IPS-18c (cell line): Measurements from ENCODE around the gene AVL9.
"Not testable (repeated sequence)": the region's sequence is repeated elsewhere in the genome, so short reads cannot be mapped to it uniquely, and the experiment has no call there.

Source experiments
- H3K4me3 ChIP-seq: 2 replicates; pipeline ENCODE4 v1.7.0; 2013; ENCODE audit warnings: low read depth, mild to moderate bottlenecking, low read length, moderate library complexity; ENCODE audit not compliant: insufficient read depth
- H3K9me3 ChIP-seq: one replicate; pipeline ENCODE4 v1.6.1; 2013; ENCODE audit warnings: mild to moderate bottlenecking, low read length, moderate library complexity; ENCODE audit not compliant: control insufficient read depth, insufficient read depth

The AVL9 gene

DNA sequence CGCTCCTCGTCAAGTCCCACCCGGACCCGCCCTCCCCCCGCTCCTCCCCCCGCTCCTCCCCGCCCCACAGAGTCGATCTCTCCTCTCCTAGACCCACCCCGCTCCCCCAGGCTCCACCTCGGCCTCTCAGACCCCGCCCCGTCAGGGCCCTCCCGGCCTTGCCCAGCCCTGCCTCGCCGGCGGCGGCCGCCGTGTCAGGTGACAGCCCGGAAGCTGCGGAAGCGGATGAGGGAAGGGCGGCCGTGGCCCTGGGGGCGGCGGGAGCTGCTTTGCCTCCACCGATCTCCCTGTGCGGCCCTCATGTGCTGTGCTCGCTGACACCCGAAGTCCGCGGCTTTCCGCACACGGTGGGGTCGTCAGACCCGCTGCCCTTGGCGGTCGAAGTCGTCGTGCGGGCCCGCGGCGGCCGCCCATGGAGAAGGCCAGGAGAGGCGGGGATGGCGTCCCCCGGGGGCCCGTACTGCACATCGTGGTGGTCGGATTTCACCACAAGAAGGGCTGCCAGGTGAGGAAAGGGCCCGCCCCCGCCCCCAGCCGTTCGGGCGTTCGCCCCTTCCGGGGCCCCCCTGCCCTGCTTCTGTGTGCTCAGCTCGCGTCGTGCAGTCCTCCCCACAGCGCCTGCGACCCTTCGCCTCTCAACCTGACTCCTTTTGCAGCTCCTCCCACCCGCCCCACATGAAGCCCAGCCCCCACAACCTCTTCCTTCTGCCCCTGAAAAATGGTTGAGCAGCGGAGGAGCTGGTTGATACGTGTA is at the start of gene AVL9:
Gene AVL9 (plus strand): TSS at position 192 of the 754 bp plus-strand sequence. CDS start 221 bp downstream, at position 413.
- Histone ChIP-seq H3K4me3 (peak within 1 kb of the TSS; percentile 94), H3K9me3 (no peaks in the 10 kb centered on the region)

DNA sequence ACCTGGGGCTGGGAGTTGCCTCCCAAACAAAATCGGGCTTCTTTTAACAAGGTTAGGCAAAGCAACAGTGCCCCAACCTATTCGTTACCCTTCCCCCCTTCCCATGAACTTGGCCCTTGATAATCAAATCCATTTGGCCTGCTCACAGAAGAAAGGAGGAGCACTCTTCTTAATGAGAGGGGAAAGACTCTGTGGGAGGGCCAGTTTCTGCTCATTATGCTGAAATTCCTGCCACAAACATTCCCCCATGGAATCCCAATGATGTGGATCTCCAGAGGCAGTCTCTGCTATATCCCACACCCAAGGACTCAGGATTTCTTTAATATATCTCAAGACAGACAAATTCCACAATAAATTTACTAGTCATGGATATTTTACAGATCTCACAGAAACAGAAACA is 48.1 kb upstream of the AVL9 start:
- H3K9me3 ChIP-seq, result no peaks in the 10 kb centered on the region
- no peak overlapping the region for H3K4me3 ChIP-seq

DNA sequence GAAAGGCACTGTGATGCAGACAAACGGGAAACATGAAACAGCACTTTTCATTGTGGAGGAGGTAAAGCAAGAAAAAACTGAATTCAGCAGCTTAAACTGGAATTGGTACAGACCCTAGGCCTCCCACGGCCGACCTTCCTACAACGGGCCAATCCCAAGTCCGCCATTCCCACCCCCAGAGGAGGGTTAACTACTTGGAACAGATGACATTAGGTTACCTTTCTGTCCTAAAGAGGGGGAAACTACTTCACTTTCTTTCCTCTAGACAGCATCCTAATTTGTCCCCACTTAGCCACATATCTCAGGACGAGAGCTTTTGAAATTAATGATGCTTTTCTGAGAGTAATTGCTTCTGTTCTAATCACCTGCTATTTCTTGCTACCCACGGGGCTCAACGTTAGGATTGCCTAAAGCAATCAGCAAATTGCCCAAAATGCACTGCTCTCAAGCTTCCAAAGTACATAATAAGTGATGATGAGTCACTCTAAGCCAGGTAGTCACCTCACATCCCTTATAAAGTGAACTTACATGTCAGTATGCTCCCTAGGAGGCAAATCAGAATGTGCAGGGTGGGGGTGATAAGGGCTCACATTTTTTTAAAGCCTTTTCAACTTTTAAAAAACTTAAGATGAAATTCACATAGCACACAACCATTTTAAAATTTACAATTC is 41.8 kb upstream of the AVL9 start:
- Histone ChIP-seq H3K4me3 (no peak overlapping the region), H3K9me3 (no peaks in the 10 kb centered on the region)

DNA sequence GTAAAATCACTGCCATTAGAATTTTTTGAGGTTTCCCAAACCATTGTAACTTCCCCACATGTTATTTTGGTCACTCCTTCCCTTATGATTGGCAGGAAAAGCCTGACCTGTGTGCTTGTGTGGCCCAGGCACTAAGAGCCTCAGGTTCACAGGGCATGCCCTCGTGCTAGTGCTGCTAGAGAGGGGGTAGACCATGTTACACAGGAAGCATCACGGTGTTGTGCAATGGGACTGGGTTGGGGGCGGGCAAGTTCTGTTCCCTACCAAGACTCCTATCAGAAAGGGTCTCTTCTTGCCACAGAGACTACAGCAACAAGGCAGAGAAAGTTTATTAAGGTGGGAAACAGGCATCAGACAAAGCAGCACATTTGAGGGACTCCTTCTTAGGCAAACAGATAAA is 37.3 kb upstream of the AVL9 start:
- Histone ChIP-seq H3K9me3 (no peaks in the 10 kb centered on the region), H3K4me3 (no peak overlapping the region)

DNA sequence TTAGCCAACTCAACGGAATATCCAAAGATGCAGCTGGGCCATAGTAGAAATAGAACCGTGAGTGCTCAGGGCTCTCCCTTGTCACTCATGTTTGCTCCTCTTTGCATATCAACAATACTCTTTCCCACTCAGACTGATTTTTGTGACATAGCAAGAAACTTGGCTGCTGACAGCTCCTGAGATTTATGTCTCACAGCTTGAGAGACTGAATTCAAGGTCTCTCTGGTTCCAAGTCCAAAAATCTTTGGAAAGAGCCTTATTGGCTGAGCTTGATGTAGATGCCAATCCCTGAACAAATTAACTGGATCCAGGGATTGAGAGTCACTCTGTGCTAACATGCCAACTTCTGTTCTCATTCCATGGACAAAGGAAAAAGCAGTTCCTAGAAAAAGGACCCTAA is 35.5 kb upstream of the AVL9 start:
- no peak overlapping the region for H3K4me3 ChIP-seq
- peaks cover 2% of the 10 kb centered on the region for H3K9me3 ChIP-seq

DNA sequence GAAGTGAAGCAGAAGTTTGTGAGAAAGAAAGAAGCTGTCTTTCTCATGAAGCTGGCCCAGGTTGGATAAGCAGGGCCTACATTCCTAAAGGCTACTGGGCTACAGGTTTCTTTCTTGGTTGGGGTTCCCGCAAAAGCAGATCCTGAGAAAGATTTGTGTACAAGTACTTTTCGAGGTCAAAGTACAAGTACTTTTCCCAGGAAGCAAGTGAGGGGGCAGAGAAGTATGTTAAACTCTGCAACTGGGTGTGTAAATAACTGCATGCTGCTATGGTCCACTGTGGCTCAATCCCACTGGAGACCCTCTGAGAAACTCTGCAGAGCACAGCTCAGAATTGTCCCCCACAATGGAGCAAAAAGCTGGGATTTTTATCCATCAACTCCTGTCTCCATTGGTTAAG is 33.8 kb upstream of the AVL9 start:
- peaks cover 2% of the 10 kb centered on the region for H3K9me3 ChIP-seq
- H3K4me3 ChIP-seq, result no peak overlapping the region

DNA sequence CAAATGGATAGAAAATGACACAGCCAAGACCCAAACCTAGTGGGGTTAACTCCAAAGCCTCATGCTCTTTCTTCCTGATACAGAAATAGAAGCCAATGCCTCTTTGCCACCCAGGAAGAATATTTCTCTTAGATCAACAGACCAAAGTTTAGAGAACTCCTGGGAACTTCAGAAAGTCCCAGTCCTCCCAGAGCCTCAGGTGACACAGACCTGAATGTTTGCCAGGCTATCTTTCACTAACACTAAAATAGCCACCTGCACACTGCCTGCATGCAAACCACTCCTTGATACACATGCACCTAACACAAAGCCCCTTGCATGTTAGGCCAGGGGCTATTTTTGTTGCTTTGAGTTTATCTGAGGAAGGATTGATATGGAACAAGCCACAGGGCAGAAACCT is 32.8 kb upstream of the AVL9 start:
- Histone ChIP-seq H3K9me3 (peaks cover 2% of the 10 kb centered on the region), H3K4me3 (no peak overlapping the region)

DNA sequence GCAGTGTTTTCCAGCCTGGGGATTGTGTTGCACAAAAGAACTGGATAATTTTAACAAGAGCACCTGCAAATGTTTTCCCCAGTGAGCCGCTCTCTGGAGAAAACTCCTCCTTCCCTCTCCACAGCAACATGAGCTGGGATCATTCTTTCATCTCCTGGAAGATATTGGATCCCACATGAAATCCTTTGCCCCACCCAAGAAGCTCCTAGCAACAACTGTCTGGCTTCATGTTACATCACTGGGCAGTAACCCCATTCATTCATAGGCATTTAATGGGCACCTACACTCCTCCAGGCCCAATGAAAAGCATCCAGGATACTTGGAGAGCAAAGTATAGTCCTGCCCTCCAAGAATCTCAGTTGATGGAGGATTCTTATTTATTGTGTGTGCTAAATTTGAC is 32.3 kb upstream of the AVL9 start:
- H3K9me3 ChIP-seq, result peaks cover 2% of the 10 kb centered on the region

DNA sequence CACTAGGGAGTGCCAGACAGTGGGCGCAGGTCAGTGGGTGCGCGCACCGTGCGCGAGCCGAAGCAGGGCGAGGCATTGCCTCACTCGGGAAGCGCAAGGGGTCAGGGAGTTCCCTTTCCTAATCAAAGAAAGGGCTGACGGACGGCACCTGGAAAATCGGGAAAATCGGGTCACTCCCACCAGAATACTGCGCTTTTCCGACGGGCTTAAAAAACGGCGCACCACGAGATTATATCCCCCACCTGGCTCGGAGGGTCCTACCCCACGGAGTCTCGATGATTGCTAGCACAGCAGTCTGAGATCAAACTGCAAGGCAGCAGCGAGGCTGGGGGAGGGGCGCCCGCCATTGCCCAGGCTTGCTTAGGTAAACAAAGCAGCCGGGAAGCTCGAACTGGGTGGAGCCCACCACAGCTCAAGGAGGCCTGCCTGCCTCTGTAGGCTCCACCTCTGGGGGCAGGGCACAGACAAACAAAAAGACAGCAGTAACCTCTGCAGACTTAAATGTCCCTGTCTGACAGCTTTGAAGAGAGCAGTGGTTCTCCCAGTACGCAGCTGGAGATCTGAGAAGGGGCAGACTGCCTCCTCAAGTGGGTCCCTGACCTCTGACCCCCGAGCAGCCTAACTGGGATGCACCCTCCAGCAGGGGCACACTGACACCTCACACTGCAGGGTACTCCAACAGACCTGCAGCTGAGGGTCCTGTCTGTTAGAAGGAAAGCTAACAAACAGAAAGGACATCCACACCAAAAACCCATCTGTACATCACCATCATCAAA is 30.5 kb upstream of the AVL9 start:
- H3K4me3 ChIP-seq, H3K9me3 ChIP-seq: not testable (repeated sequence)

More for the DNA sequence above, 32.3 kb upstream of the AVL9 start:
- no peak overlapping the region for H3K4me3 ChIP-seq

DNA sequence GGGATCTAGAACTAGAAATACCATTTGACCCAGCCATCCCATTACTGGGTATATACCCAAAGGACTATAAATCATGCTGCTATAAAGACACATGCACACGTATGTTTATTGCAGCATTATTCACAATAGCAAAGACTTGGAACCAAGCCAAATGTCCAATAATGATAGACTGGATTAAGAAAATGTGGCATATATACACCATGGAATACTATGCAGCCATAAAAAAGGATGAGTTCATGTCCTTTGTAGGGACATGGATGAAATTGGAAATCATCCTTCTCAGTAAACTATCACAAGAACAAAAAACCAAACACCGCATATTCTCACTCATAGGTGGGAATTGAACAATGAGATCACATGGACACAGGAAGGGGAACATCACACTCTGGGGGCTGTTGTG is 25.3 kb upstream of the AVL9 start:
- not testable (repeated sequence) for H3K4me3 ChIP-seq, H3K9me3 ChIP-seq

DNA sequence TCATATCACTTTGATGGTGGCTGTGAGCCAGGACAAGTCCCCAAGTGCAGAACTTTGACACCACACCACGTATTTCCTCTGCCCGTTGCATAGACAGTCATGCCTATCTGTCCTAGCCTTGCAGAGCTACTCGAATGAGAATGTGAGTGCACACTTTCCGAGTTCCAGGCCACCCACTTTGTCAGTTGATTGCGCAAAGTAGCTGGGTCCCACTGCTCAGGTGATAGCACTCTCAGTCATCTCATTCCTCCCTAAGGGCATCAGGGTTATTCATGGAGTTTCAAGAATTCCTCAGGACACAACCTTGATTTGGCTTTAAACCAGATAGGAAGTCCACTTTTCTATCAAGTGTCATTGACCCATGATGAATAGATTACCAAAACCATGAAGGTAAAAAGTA is 24.4 kb upstream of the AVL9 start:
- Histone ChIP-seq H3K9me3 (no peaks in the 10 kb centered on the region), H3K4me3 (no peak overlapping the region)

DNA sequence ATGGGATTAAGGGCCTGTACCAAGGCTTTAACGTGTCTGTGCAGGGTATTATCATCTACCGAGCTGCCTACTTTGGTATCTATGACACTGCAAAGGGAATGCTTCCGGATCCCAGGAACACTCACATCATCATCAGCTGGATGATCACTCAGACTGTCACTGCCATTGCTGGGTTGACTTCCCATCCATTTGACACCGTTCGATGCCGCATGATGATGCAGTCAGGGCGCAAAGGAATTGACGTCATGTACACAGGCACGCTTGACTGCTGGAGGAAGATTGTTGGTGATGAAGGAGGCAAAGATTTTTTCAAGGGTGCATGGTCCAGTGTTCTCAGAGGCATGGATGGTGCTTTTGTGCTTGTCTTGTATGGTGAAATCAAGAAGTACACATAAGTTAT is 23.3 kb upstream of the AVL9 start:
- H3K4me3 ChIP-seq, result no peak overlapping the region
- H3K9me3 ChIP-seq, result no peaks in the 10 kb centered on the region

DNA sequence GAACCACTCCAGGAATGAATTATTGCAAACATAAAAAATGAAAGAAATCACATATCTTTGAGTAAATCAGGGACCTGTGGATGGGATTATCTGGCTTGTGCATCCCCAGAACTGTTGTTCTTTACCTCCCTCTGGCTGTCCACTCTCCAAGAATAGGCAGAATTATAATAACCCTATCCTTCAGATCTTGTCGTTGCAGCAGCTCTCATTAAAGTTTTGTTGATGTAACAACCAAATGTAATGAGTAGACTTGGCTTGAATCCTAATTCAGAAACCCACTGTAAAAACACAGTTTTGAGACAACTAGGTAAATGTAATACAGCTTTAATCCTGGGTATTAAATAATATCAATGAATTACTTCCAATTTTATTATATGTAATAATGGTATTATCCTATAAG is 21.3 kb upstream of the AVL9 start:
- no peak overlapping the region for H3K4me3 ChIP-seq
- no peaks in the 10 kb centered on the region for H3K9me3 ChIP-seq

DNA sequence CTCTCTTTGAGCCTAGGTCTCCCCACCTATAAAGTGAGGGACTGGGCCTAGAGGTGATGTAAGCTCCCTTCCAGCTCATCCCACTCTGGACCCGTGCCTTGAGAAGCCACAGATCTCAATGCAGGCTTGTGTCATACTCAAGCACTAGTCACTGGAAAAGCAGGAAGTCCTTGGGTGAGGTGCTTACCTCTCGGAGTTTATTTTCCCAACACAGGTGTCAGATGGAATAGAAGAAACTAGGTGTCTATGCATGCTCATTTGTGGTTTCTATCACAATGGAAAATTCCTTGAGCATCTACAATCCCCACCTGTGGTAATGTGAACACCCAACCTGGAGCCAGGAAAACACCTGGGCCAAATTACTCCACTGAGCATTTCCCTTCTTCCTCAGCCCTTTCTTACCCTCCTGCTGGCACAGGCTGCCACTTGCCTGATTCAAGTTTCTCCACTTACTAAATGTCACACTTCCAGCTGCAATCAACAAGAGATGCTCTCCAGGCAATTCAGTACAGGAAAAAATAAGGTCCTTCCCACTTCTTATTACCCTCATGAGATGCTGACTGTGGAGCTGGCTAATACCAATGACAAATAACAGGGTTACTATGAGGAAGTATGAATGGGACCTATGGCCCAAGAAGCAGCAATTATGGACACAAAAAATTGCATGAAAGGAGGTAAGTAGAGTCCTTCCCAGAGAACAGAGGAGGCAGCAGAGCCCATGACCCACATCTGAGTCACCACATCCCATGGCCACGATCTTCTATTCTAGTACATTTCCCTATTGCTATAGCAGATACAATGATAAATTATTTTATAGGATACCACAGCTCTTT is 18.3 kb upstream of the AVL9 start:
- H3K9me3 ChIP-seq, result no peaks in the 10 kb centered on the region
- H3K4me3 ChIP-seq, result no peak overlapping the region

DNA sequence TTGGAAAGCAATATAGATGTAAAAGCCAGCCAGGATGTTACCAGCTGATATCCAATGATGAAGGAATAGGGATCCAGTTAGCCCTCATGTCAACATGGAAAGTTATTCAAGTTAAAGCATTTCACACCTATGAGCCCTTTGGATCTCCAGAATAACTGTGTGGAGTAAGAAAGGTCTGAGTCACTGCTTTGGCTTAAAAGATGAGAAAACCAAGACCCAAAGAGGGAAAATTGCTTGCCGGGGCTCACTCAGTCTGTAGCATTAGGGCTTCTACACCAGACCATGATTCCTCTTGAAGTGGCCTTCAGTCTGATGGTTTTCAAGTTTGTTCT is 17.7 kb upstream of the AVL9 start:
- Histone ChIP-seq H3K9me3 (no peaks in the 10 kb centered on the region), H3K4me3 (no peak overlapping the region)

DNA sequence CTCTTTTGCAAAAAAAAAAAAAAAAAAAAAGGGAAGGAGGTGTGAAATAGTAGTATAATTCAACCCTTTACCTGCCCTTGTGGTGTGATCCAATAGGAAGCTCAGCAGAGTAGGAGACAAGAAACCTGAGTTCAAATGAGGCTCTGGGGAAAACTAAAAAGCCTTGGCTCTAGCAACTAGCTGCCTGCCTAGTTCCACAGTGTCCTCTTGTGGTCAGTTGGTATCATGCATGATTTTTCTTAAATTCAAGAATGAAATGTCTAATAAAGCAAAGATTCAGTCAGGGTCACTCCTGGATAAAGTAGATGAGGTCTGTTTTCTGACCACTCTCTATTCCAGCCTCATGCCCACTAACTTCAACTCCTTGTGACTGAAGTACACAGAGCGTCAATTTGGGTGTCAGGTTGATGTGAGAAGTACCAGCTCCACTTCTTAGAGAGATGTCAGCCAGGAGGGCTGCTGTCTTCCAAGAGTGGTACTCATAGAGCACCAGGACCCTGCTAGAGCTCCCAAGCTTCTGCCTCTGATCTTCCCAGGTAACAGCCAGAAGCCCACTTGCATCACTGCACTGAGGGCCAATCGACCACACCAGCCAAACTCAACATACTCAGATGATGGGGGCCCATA is 15.6 kb upstream of the AVL9 start:
- Histone ChIP-seq H3K9me3 (no peaks in the 10 kb centered on the region), H3K4me3 (no peak overlapping the region)

DNA sequence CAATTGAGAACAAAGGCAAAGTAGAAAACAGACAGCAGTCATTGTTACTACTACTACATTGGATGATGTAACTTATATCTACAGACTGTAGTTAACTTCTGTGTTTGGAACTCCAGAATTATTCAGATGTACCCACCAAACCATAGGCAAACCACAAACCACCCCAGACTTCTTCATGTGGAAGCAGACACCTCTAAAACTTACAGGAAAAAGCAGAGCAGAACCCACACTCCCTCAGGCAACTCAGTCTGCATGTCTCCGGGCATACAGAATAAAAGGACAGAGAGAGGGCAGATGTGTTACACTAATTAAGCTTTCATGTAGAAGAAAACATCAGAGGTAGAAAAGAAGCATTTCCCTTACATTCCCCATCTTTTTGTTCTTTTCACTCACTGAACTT is 14.1 kb upstream of the AVL9 start:
- H3K4me3 ChIP-seq, result no peak overlapping the region
- H3K9me3 ChIP-seq, result no peaks in the 10 kb centered on the region
